Limb (tissue), 2 donors: ENCODE results near the gene FSD2.

ENCODE experiments used
- DNase-seq, 2 donors: peaks; one replicate each; pipeline ENCODE4 v3.0.0-alpha.2; 2016; ENCODE audit errors: extremely low spot score in 2 of 2

The FSD2 gene

GRCh38 chr15:82805994-82806406 is at the start of gene FSD2:
TSS of gene FSD2 (minus strand) at chr15:82806069. CDS start at chr15:82787390, 18,679 bp downstream.
- peak; percentile 2 to 32 for DNase-seq

GRCh38 chr15:82854554-82854953 is 48.7 kb upstream of the FSD2 start:
- DNase-seq: no peak

- no peak for DNase-seq
Measured at GRCh38 chr15:82852941-82853561, 47.2 kb upstream of the FSD2 start.

- DNase-seq: no peak
Measured at GRCh38 chr15:82851981-82852511, 46.2 kb upstream of the FSD2 start.

- DNase-seq: no peak
Measured at GRCh38 chr15:82851306-82851850, 45.5 kb upstream of the FSD2 start.

GRCh38 chr15:82850731-82851130 is 44.9 kb upstream of the FSD2 start:
- peak in 1 of 2 donors; percentile 41 for DNase-seq

- DNase-seq: peak; percentile 53 to 70
Measured at GRCh38 chr15:82849556-82850512, 44.0 kb upstream of the FSD2 start.

- no peak for DNase-seq
Measured at GRCh38 chr15:82848241-82848993, 42.5 kb upstream of the FSD2 start.

GRCh38 chr15:82847703-82848102 is 41.8 kb upstream of the FSD2 start:
- no peak for DNase-seq

- DNase-seq: no peak
Measured at GRCh38 chr15:82846621-82847020, 40.8 kb upstream of the FSD2 start.

- no peak for DNase-seq
Measured at GRCh38 chr15:82845686-82846085, 39.8 kb upstream of the FSD2 start.

GRCh38 chr15:82843566-82843965 is 37.7 kb upstream of the FSD2 start:
- no peak for DNase-seq

- no peak for DNase-seq
Measured at GRCh38 chr15:82840166-82840565, 34.3 kb upstream of the FSD2 start.

- DNase-seq: no peak
Measured at GRCh38 chr15:82839136-82839535, 33.3 kb upstream of the FSD2 start.

GRCh38 chr15:82838096-82838735 is 32.3 kb upstream of the FSD2 start:
- no peak for DNase-seq

- no peak for DNase-seq
Measured at GRCh38 chr15:82835391-82835917, 29.6 kb upstream of the FSD2 start.

- no peak for DNase-seq
Measured at GRCh38 chr15:82833362-82833682, 27.5 kb upstream of the FSD2 start.

- DNase-seq: no peak
Measured at GRCh38 chr15:82832601-82833361, 26.9 kb upstream of the FSD2 start.

GRCh38 chr15:82831894-82832600 is 26.2 kb upstream of the FSD2 start:
- no peak for DNase-seq
